ENCODE data around the gene TBC1D14. TPM values are rescaled to one million over a fixed set of nuclear protein-coding genes. Genes with fewer than 3 reads are reported as not detected.

The TBC1D14 gene
- total and polyA plus RNA-seq, 10 of the 15 experiments (the other 5 are each of a cell fraction or from before 2014, with no cell fraction given) = 0.87 to 39.3 (median 30.1) TPM

- CTCF ChIA-PET = interaction anchor here (1.3 to 3.1 kb wide), 7 partner anchors 9 to 58 kb away, joined by 3 to 18 read pairs (median 6); partner anchors contain the start of genes GRPEL1 and TADA2B
- H3K79me2 ChIP-seq (ENCODE audit: control insufficient read depth, insufficient read depth, low read length) = no peaks in the 10 kb centered on the region; the same call in 1 of the 2 replicates
- no peak overlapping the region for H3K4me3 ChIP-seq
- no peaks in the 10 kb centered on the region; the same call in 1 of the 3 replicates for H3K9me3 ChIP-seq (replicated peaks; ENCODE audit: control insufficient read depth, insufficient read depth, low read length)
- in situ Hi-C loops (cut with MboI) (no loop called here), intact Hi-C loops (cut with micrococcal nuclease; ENCODE audit: unreplicated experiment) (no loop called here)
- H3K36me3 ChIP-seq (ENCODE audit: control insufficient read depth in 2 of 2, insufficient read depth in 2 of 2, low read length in 1 of 2) = peaks cover 25 to 43% of the 10 kb centered on the region in 2 experiments
- TF ChIP-seq PAX5 (IDR thresholded peaks at IDR 0.05; ENCODE audit: borderline replicate concordance, low read depth, low read length) = peak; percentile 50; the same call in 1 of the 2 replicates
- no peak for TF ChIP-seq MYB (IDR thresholded peaks at IDR 0.05; ENCODE audit: borderline replicate concordance, low read depth, low read length)
- no peaks in the 10 kb centered on the region for H4K20me1 ChIP-seq (ENCODE audit: control insufficient read depth, insufficient read depth)
- no peak overlapping the region for H2AFZ ChIP-seq (ENCODE audit: control insufficient read depth, low read depth, low read length)
- peaks cover 17% of the 10 kb centered on the region for H3K4me1 ChIP-seq (ENCODE audit: control insufficient read depth, insufficient read depth, low read length)
- WGBS (ENCODE audit: insufficient coverage, insufficient replicate concordance, low lambda C conversion rate, missing lambda C conversion rate) = 50% methylated on average over 11 of the region's 11 CpGs
- RAD21 ChIA-PET (ENCODE audit: unreplicated experiment) = interaction anchor here (1.2 to 1.7 kb wide), 7 partner anchors 26 to 235 kb away, joined by 3 to 11 read pairs (median 3); no protein-coding TSS in a partner anchor
- peak overlapping the region; percentile 85 for H3K27ac ChIP-seq (ENCODE audit: control insufficient read depth, insufficient read depth)
- ATAC-seq (peak; percentile 58), DNase-seq (ENCODE audit: low read depth, low spot score) (no peak), FAIRE-seq (no peak)
- POLR2A ChIA-PET = interaction anchor here (1.2 to 2.8 kb wide), 2 partner anchors 15 to 31 kb away, joined by 4 to 15 read pairs; partner anchors contain the start of gene TADA2B
- H3K4me2 ChIP-seq (ENCODE audit: control insufficient read depth, insufficient read depth) = no peak overlapping the region; the same call in 1 of the 2 replicates
- SMC1A ChIA-PET (ENCODE audit: uncharacterized antibody, unreplicated experiment) = interaction anchor here (1.2 to 1.3 kb wide), 2 partner anchors 30 to 71 kb away, joined by 3 to 5 read pairs; no protein-coding TSS in a partner anchor
- H3K27me3 ChIP-seq (replicated peaks in 1 of 2; ENCODE audit: control insufficient read depth in 2 of 2, insufficient read depth in 2 of 2, low read length in 1 of 2) = no peaks in the 10 kb centered on the region
- BruUV-seq (replicated peaks) = no TSS peak
- no peak overlapping the region for H3K9ac ChIP-seq (ENCODE audit: control insufficient read depth, insufficient read depth, low read length)
Measured at GRCh38 chr4:7013175-7013574, 103.5 kb downstream of the TBC1D14 start.

- no peak overlapping the region for H2AFZ ChIP-seq (ENCODE audit: control insufficient read depth, low read depth, low read length)
- H3K36me3 ChIP-seq (ENCODE audit: control insufficient read depth in 2 of 2, insufficient read depth in 2 of 2, low read length in 1 of 2) = peaks cover 26 to 34% of the 10 kb centered on the region in 2 experiments
- 99% methylated on average over 12 of the region's 12 CpGs for WGBS (ENCODE audit: insufficient coverage, insufficient replicate concordance, low lambda C conversion rate, missing lambda C conversion rate)
- FAIRE-seq (no peak), DNase-seq (ENCODE audit: low read depth, low spot score) (no peak), ATAC-seq (no peak)
- no peak overlapping the region for H3K4me2 ChIP-seq (ENCODE audit: control insufficient read depth, insufficient read depth)
- H3K9me3 ChIP-seq (replicated peaks; ENCODE audit: control insufficient read depth, insufficient read depth, low read length) = no peaks in the 10 kb centered on the region; the same call in 1 of the 3 replicates
- in situ Hi-C loops (cut with MboI) = no loop called here
- CTCF ChIA-PET = no interaction called here
- RAD21 ChIA-PET (ENCODE audit: unreplicated experiment) = no interaction called here
- SMC1A ChIA-PET (ENCODE audit: uncharacterized antibody, unreplicated experiment) = no interaction called here
- no TSS peak for BruUV-seq (replicated peaks)
- H3K27ac ChIP-seq (ENCODE audit: control insufficient read depth, insufficient read depth) = peak overlapping the region; percentile 85
- H3K9ac ChIP-seq (ENCODE audit: control insufficient read depth, insufficient read depth, low read length) = no peak overlapping the region; the same call in 1 of the 2 replicates
- POLR2A ChIA-PET = no interaction called here
- H3K4me1 ChIP-seq (ENCODE audit: control insufficient read depth, insufficient read depth, low read length) = peaks cover 17% of the 10 kb centered on the region
- H3K27me3 ChIP-seq (replicated peaks in 1 of 2; ENCODE audit: control insufficient read depth in 2 of 2, insufficient read depth in 2 of 2, low read length in 1 of 2) = no peaks in the 10 kb centered on the region
- no peaks in the 10 kb centered on the region; the same call in 1 of the 2 replicates for H3K79me2 ChIP-seq (ENCODE audit: control insufficient read depth, insufficient read depth, low read length)
- H3K4me3 ChIP-seq = no peak overlapping the region
- no peaks in the 10 kb centered on the region for H4K20me1 ChIP-seq (ENCODE audit: control insufficient read depth, insufficient read depth)
- intact Hi-C loops (cut with micrococcal nuclease; ENCODE audit: unreplicated experiment) = no loop called here
- TF ChIP-seq STAT3 (IDR thresholded peaks at IDR 0.05; ENCODE audit: low read depth, low read length) = no peak
- TF ChIP-seq PKNOX1 (IDR thresholded peaks at IDR 0.05) = no peak
- no peak for TF ChIP-seq TCF7 (IDR thresholded peaks at IDR 0.05; ENCODE audit: borderline replicate concordance)
- TF ChIP-seq POLR2A (IDR thresholded peaks at IDR 0.05; ENCODE audit: low read depth, low read length) = no peak
- TF ChIP-seq BCLAF1 (IDR thresholded peaks at IDR 0.05) = no peak
- no peak for TF ChIP-seq RCOR1 (conservative IDR thresholded peaks at IDR 0.05; ENCODE audit: low read depth, low read length)
- TF ChIP-seq RFX5 (IDR thresholded peaks at IDR 0.05; ENCODE audit: low read depth, low read length) = no peak
- TF ChIP-seq RAD51 (IDR thresholded peaks at IDR 0.05) = no peak
- TF ChIP-seq YY1 (IDR thresholded peaks at IDR 0.05; ENCODE audit: low read depth, low read length) = no peak
- TF ChIP-seq MAX (IDR thresholded peaks at IDR 0.05; ENCODE audit: low read depth, low read length) = no peak
Measured at GRCh38 chr4:7014815-7015214, 105.2 kb downstream of the TBC1D14 start.
